GM19351 (cell line): ENCODE measurements around the gene SSUH2.
A peak's percentile ranks its signal among the peaks of the same experiment; 100 is the strongest.
"Not testable (repeated sequence)": the region's sequence is repeated elsewhere in the genome, so short reads cannot be mapped to it uniquely, and the experiment has no call there.

Source experiments
- ATAC-seq: cut with Tn5 transposase; IDR thresholded peaks from one replicate; pipeline ENCODE4 v1.9.1; 2021; ENCODE audit warnings: mild to moderate bottlenecking, moderate library complexity; ENCODE audit not compliant: unreplicated experiment

The SSUH2 gene

GRCh38 chr3:8589880-8590556, 54.6 kb downstream of the SSUH2 start:
- ATAC-seq: no peak

GRCh38 chr3:8584661-8585060, 59.9 kb downstream of the SSUH2 start:
- no peak for ATAC-seq

GRCh38 chr3:8581806-8582445, 62.7 kb downstream of the SSUH2 start:
- ATAC-seq: no peak

GRCh38 chr3:8581373-8581772, 63.2 kb downstream of the SSUH2 start:
- no peak for ATAC-seq

- ATAC-seq: not testable (repeated sequence)
Measured at GRCh38 chr3:8580434-8580833, 64.2 kb downstream of the SSUH2 start.

- no peak for ATAC-seq
Measured at GRCh38 chr3:8579943-8580342, 64.7 kb downstream of the SSUH2 start.

- peak; percentile 97 for ATAC-seq
Measured at GRCh38 chr3:8579096-8579495, 65.5 kb downstream of the SSUH2 start.

- ATAC-seq: peak; percentile 36
Measured at GRCh38 chr3:8578282-8578681, 66.3 kb downstream of the SSUH2 start.

GRCh38 chr3:8576841-8577571, 67.6 kb downstream of the SSUH2 start:
- ATAC-seq: no peak

GRCh38 chr3:8576436-8576835, 68.2 kb downstream of the SSUH2 start:
- no peak for ATAC-seq

- no peak for ATAC-seq
Measured at GRCh38 chr3:8575364-8576104, 69.1 kb downstream of the SSUH2 start.

- ATAC-seq: no peak
Measured at GRCh38 chr3:8574670-8575322, 69.8 kb downstream of the SSUH2 start.

GRCh38 chr3:8574040-8574669, 70.4 kb downstream of the SSUH2 start:
- ATAC-seq: no peak

GRCh38 chr3:8573342-8573926, 71.2 kb downstream of the SSUH2 start:
- no peak for ATAC-seq

GRCh38 chr3:8571256-8571655, 73.3 kb downstream of the SSUH2 start:
- no peak for ATAC-seq
